Cardiac fibroblast (primary cell): ENCODE measurements around the gene PHLDB1.
"Not testable (repeated sequence)": the region's sequence is repeated elsewhere in the genome, so short reads cannot be mapped to it uniquely, and the experiment has no call there.

Experiments
- DNase-seq, 2 donors: peaks; one replicate each; pipeline versions ENCODE4 v3.0.0 to v3.0.0-alpha.2; 2010; ENCODE audit warnings: low read depth in 2 of 2
- H3K4me3 ChIP-seq, 2 donors: replicated peaks in 1 of 2; 1 replicate in 1 of 2; 2 replicates in 1 of 2; pipeline ENCODE4 v1.5.1; 2011; ENCODE audit warnings: low read depth in 2 of 2, low read length in 2 of 2, mild to moderate bottlenecking in 2 of 2, moderate library complexity in 1 of 2
- TF ChIP-seq, protein P1 (sequence below): IDR thresholded peaks from one replicate; pipeline ENCODE4 v1.5.1; 2011; ENCODE audit warnings: low read depth, mild to moderate bottlenecking, low read length, inconsistent platforms

PHLDB1 gene

DNA sequence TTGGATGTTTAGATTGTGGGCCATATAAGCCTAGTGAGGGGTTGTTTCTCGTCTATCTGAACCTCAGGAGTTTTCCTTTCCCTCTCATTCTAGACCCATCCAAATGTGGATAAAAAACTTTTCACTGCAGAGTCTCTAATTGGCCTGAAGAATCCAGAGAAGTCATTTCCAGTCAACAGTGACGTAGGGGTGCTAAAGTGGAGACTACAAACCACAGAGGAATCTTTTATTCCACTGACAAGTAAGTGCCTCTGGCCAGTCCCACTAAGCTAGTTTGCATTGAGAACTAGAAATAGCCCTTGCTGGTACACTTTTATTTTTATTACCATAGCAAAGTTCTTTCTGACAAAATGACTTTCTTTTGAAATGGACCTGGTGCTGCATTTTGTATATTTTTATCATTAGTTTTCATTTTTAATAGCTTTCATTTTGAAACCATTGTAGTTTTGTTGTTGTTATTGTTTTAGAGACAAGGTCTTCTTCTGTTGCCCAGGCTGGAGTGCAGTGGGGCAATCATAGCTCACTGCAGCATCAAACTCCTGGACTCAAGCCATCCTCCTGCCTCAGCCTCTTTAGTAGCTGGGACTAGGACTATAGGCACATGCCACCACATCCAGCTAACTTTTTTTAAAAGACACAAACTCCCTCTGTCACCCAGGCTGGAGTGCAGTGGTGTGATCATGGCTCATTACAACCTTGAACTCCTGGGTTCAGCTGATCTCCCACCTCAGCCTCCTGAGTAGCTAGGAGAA lies 14.6 kb upstream of the PHLDB1 start:
- no peak for DNase-seq

DNA sequence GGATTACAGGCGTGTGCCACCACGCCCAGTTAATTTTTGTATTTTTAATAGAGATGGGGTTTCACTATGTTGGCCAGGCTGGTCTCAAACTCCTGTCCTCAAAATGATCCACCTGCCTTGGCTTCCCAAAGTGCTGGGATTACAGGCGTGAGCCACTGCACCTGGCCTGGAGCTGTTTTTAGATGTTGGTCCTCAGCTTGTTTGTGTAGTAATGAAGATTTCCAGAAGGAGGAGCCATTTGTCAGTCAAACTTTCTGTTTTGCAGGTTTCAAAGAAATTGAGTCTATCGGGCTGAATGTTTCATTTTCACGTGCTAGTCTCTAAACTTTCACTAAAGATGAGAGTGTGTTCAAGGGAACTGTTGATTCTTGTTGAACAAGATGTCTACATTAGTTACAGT lies 12.4 kb upstream of the PHLDB1 start:
- DNase-seq = peak; percentile 74 to 82
- not testable (repeated sequence) for H3K4me3 ChIP-seq
- TF ChIP-seq, protein P1, sequence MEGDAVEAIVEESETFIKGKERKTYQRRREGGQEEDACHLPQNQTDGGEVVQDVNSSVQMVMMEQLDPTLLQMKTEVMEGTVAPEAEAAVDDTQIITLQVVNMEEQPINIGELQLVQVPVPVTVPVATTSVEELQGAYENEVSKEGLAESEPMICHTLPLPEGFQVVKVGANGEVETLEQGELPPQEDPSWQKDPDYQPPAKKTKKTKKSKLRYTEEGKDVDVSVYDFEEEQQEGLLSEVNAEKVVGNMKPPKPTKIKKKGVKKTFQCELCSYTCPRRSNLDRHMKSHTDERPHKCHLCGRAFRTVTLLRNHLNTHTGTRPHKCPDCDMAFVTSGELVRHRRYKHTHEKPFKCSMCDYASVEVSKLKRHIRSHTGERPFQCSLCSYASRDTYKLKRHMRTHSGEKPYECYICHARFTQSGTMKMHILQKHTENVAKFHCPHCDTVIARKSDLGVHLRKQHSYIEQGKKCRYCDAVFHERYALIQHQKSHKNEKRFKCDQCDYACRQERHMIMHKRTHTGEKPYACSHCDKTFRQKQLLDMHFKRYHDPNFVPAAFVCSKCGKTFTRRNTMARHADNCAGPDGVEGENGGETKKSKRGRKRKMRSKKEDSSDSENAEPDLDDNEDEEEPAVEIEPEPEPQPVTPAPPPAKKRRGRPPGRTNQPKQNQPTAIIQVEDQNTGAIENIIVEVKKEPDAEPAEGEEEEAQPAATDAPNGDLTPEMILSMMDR = peak; percentile 38

More for the DNA sequence above, 14.6 kb upstream of the PHLDB1 start:
- no peak overlapping the region for H3K4me3 ChIP-seq
- TF ChIP-seq, protein P1 = no peak

DNA sequence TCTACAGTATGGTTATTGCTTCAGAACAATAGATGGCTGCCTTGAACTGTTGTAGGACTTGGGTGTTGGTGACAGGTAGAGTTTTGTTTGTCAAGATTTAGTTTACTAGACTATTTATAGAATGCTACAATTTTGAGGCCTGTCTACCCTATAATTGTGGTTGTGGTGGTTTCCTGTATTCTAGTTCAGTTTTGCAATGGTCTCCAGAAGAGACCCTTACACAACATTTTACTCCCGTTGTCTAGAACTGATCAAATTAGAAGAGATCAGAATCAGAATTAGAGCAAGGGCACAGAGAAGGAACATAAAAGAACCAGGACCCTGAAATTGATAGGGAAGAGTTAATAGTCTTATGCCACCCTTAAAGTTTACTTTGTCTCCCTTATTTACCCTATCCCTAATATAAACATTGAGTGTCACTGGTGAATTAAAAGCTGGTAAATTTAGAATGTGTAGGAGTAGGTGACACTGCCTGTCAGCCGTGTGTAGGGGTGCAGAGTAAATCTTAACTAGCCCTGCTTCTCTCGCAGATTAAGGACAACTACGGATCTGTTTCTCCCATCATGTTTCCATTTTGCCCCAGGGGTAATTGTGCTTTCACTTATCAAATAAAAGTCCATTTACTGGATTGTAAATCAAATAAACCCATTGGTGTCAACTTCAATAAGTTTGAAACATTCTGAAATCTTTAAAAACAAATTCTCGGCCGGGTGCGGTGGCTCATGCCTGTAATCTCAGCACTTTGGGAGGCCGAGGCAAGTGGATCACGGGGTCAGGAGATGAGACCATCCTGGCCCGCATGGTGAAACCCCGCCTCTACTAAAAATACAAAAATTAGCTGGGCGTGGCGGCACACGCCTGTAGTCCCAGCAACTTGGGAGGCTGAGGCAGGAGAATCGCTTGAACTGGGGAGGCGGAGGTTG lies 10.9 kb upstream of the PHLDB1 start:
- DNase-seq = no peak
- TF ChIP-seq, protein P1 = no peak
- no peak overlapping the region for H3K4me3 ChIP-seq

DNA sequence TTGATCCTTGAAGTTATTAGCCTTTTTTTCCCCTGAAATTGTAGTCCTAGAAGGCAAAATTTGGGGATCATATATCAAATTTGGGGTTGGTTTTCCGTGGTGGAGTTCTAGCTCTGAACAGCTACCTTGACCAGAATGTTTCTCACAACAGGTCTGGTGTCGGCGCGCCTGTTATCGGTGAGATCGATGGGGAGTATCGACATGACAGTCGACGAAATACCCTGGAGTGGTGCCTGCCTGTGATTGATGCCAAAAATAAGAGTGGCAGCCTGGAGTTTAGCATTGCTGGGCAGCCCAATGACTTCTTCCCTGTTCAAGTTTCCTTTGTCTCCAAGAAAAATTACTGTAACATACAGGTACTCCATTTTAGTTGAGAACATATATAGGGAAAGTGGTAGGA lies 9.9 kb upstream of the PHLDB1 start:
- no peak for DNase-seq
- H3K4me3 ChIP-seq = no peak overlapping the region
- TF ChIP-seq, protein P1 = no peak

DNA sequence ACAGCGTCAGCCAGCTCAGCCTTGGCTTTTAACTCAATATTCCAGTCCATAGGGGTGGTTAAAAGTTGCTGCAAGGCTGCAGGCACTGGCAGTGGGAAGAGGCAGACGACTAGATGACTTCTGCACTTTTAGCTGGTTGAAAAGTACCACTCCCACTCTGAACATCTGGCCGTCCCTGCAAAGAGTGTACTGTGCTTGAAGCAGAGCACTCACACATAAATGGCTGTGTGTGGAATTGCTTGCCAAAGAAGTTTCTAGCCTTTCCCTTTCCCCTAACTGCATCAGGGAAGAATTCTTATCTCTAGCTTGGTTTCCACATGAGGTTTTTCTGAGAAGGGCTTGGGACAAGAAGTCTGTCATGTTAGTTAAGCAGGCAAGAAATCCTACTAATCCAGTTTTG lies 5.1 kb upstream of the PHLDB1 start:
- TF ChIP-seq, protein P1 = no peak
- peak in 1 of 2 donors; percentile 89 for DNase-seq
- H3K4me3 ChIP-seq = no peak overlapping the region

DNA sequence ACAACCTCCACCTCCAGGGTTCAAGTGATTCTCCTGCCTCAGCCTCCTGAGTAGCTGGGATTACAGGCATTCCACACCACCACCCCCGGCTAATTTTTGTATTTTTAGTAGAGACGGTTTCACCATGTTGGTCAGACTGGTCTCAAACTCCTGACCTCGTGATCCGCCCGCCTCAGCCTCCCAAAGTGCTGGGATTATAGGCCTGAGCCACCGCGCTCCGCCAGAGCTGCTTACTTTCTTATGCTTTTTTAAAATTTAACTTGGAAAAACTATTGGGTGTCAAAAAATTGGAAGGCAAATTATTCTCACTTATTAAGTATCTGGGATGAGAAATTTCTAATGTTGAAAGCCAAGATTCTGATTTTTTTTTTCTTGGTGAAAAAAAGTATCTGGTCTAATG lies 3.7 kb upstream of the PHLDB1 start:
- DNase-seq, H3K4me3 ChIP-seq: not testable (repeated sequence)

DNA sequence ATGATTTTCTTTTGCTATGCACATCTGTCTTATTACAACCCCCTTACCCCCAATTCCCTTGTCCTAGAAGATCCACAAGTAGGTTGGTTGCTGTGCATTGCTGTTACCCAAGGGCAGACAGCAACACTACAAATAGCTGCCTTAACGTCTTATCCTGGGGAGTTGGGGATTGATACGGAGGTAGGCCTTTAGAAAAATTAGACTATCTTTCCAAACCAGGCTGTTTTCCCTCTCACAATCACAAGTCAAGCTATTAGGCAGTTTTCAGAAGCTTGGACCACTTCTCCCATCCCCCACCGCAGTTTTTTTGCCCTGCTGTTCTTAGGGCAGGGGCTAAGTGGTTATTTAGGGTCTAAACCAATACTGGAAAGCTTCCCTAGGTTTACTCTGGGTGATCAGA lies 2.8 kb upstream of the PHLDB1 start:
- DNase-seq = no peak
- TF ChIP-seq, protein P1 = no peak

More for the DNA sequence above, 2.8 kb upstream of the PHLDB1 start:
- no peak overlapping the region for H3K4me3 ChIP-seq
